ENCODE results near the gene CHTF18. TPM values are rescaled to one million over a fixed set of nuclear protein-coding genes. Genes with fewer than 3 reads are reported as not detected.
"Not testable (repeated sequence)": the region's sequence is repeated elsewhere in the genome, so short reads cannot be mapped to it uniquely, and the experiment has no call there.

CHTF18 gene
- total RNA-seq, 1 donor from 2014 or later = 3.1 TPM

DNA sequence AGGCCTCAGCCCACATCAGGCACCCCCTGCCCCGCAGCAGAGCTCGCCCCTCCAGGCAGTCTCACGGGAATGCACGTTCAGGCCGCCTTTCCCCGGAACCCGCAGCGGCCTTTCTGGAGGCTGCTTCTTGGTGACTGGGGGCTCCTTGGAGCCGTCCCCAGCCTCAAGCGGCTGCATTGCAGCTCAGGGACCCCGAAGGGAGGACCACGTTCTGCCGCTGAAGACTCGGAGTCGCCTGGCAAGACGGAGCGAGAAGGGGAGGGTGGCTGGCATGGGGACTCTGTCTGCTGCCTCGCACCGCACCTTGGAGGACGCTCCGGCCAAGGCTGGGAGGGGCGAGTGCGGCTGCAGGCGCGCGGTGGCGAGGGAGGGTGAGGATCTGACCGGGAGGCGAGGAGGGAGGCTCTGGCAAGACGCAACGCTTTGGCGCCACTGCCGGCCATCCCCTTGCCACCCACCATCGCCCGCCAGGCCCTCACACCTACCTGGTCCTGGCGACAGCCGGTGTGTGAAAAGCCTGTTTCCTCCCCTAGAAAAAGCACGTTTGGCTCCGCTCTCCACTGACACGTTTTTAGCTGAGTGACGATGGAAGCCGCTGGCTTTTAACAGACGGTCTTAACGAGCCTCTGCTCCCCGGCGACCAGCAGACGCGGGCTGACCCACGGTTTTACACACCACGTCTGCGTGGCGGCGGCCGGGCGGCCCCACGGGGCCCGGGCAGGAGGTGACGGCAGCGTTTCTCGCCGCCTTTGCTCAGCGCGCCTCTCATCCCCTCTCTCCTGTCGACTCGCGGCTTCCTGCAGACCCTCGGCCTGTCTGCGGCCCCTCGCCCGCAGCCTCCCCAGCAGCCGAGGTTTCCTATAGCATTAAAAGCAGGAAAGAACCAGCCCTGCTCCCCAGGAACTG, 28.8 kb downstream of the CHTF18 start:
- Histone ChIP-seq H3K27ac (replicated peaks) (no peak overlapping the region), H3K9me3 (replicated peaks) (peaks cover under 1% of the 10 kb centered on the region), H3K36me3 (no peaks in the 10 kb centered on the region), H3K4me1 (peaks cover 12% of the 10 kb centered on the region), H3K27me3 (ENCODE audit: low read depth) (peaks cover 96% of the 10 kb centered on the region), H3K4me3 (no peak overlapping the region)
- intact Hi-C loops (cut with micrococcal nuclease) = loop anchor here (10.0 kb wide), 1 partner anchor 238 kb away; no protein-coding TSS in a partner anchor
- DNase-seq = no peak
- TF ChIP-seq, protein P1, sequence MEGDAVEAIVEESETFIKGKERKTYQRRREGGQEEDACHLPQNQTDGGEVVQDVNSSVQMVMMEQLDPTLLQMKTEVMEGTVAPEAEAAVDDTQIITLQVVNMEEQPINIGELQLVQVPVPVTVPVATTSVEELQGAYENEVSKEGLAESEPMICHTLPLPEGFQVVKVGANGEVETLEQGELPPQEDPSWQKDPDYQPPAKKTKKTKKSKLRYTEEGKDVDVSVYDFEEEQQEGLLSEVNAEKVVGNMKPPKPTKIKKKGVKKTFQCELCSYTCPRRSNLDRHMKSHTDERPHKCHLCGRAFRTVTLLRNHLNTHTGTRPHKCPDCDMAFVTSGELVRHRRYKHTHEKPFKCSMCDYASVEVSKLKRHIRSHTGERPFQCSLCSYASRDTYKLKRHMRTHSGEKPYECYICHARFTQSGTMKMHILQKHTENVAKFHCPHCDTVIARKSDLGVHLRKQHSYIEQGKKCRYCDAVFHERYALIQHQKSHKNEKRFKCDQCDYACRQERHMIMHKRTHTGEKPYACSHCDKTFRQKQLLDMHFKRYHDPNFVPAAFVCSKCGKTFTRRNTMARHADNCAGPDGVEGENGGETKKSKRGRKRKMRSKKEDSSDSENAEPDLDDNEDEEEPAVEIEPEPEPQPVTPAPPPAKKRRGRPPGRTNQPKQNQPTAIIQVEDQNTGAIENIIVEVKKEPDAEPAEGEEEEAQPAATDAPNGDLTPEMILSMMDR (IDR thresholded peaks at IDR 0.05; ENCODE audit: borderline replicate concordance) = no peak

DNA sequence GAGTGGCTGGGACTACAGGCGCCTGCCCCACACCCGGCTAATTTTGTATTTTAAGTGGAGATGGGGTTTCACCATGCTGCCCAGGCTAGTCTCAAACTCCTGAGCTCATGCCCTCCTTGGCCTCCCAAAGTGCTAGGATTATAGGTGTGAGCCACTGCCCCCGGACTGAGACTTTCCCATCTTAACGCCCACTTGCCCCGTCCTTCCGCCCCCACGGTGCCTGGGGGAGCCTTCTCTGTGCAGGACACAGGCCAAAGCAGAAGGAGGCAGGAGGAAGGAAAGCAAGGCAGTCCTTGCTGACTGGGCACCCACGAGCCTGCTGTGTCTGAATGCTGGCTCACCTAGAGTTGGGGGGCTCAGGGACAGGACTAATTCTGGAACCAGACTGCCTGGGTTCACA, 29.7 kb downstream of the CHTF18 start:
- no peak for DNase-seq
- no peak overlapping the region for H3K27ac ChIP-seq (replicated peaks)
- TF ChIP-seq, protein P1 (IDR thresholded peaks at IDR 0.05; ENCODE audit: borderline replicate concordance) = no peak
- intact Hi-C loops (cut with micrococcal nuclease) = loop anchor here (10.0 kb wide), 1 partner anchor 237 kb away; no protein-coding TSS in a partner anchor
- H3K4me1 ChIP-seq = peaks cover 11% of the 10 kb centered on the region
- H3K36me3 ChIP-seq = no peaks in the 10 kb centered on the region
- H3K4me3 ChIP-seq = no peak overlapping the region
- H3K27me3 ChIP-seq (ENCODE audit: low read depth) = peaks cover 96% of the 10 kb centered on the region
- no peaks in the 10 kb centered on the region for H3K9me3 ChIP-seq (replicated peaks)

DNA sequence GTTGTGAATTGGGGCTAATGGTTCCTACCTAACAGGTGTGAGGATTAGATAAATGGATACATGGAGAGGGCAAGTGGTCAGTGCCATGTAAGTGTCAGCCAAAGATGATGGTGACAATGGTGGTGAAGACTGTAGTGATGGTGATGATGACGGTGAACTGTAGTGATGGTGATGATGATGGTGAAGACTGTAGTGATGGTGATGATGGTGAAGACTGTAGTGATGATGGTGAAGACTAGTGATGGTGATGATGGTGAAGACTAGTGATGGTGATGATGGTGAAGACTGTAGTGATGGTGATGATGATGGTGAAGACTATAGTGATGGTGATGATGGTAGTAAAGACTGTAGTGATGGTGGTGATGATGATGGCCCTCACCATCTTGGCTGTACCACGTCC, 30.2 kb downstream of the CHTF18 start:
- H3K36me3 ChIP-seq = no peaks in the 10 kb centered on the region
- no peak overlapping the region for H3K4me3 ChIP-seq
- TF ChIP-seq, protein P1 (IDR thresholded peaks at IDR 0.05; ENCODE audit: borderline replicate concordance) = no peak
- H3K4me1 ChIP-seq = peaks cover 6% of the 10 kb centered on the region
- intact Hi-C loops (cut with micrococcal nuclease) = loop anchor here (10.0 kb wide), 1 partner anchor 236 kb away; no protein-coding TSS in a partner anchor
- H3K9me3 ChIP-seq (replicated peaks) = no peaks in the 10 kb centered on the region
- H3K27me3 ChIP-seq (ENCODE audit: low read depth) = peaks cover 96% of the 10 kb centered on the region
- H3K27ac ChIP-seq (replicated peaks) = no peak overlapping the region
- no peak for DNase-seq

DNA sequence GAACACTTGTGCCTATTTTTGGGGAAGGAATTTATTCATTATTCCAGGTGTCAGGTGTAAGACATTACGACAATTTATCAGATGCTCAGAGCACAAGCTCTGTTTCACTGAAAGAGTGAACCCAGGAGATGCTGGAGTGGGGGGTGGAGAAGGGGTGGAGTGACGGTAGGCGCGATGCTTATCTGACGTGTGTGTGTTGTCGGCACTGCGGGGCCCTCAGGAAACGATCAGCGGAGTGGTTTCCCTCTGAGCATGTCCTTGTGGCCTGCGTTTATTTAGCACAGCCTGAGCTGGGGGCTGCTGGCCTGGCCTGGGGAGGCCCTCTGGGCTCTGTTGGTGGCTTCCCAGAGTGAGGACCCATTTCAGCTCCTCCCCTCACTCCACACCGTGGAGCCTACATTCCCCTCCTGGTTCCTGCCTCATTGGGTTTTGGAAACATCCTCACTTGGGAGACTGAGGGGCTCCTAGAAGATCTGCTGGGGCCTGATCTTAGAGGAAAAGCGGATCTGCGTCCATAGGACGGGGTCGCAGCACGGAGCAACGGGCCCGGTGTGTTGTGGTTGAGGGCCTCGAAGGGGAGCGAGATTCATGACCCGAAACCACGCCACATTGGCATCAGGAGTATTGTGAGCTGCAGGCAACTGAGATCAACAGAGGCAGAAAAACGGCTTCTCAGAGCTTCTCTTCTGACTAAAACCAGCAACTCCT, 31.1 kb downstream of the CHTF18 start:
- Histone ChIP-seq H3K27ac (replicated peaks) (no peak overlapping the region), H3K4me3 (no peak overlapping the region), H3K27me3 (ENCODE audit: low read depth) (peaks cover 96% of the 10 kb centered on the region), H3K9me3 (replicated peaks) (no peaks in the 10 kb centered on the region), H3K36me3 (no peaks in the 10 kb centered on the region), H3K4me1 (no peaks in the 10 kb centered on the region)
- intact Hi-C loops (cut with micrococcal nuclease) = loop anchor here (10.0 kb wide), 1 partner anchor 235 kb away; no protein-coding TSS in a partner anchor
- DNase-seq = no peak
- TF ChIP-seq, protein P1 (IDR thresholded peaks at IDR 0.05; ENCODE audit: borderline replicate concordance) = no peak

DNA sequence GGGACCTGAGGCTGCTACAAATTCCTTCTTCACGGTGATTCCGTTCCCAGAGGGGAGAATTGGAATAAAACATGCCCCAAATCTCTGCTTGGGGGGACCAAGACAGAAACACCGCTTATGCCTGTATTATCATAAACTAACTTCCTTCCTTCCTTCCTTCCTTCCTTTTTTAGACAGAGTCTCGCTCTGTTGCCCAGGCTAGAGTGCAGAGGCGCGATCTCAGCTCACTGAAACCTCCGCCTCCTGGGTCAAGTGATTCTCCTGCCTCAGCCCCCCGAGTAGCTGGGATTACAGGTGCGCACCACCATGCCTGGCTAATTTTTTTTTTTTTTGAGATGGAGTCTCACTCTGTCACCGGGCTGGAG, 31.6 kb downstream of the CHTF18 start:
- DNase-seq; H3K27ac ChIP-seq (replicated peaks); H3K4me3 ChIP-seq; H3K36me3 ChIP-seq; H3K4me1 ChIP-seq; intact Hi-C loops (cut with micrococcal nuclease); H3K9me3 ChIP-seq (replicated peaks): not testable (repeated sequence)
- peaks cover 96% of the 10 kb centered on the region for H3K27me3 ChIP-seq (ENCODE audit: low read depth)

All from left ventricle myocardium inferior (tissue), 1 donor.